C4-2B (cell line): ENCODE data around the gene FRMD4B.

ENCODE experiments used
- CTCF ChIP-seq: fragments of 450-650 bp; conservative IDR thresholded peaks from 2 replicates; pipeline ENCODE4 v1.5.1; 2017; ENCODE audit warnings: mild to moderate bottlenecking
- ZFX ChIP-seq: fragments of 450-650 bp; IDR thresholded peaks from 2 replicates; pipeline ENCODE4 v1.6.1; 2017

GRCh38 chr3:69322158-69322509, 63.8 kb downstream of the FRMD4B start:
- no peak for TF ChIP-seq CTCF
- no peak for TF ChIP-seq ZFX
